22Rv1 (cell line): ENCODE data around the gene LMAN2L.

Experiments
- H3K27ac ChIP-seq: fragments of 450-650 bp; 2 replicates; pipeline ENCODE4 v1.5.1; 2017
- CTCF ChIP-seq: fragments of 450-650 bp; IDR thresholded peaks from 2 replicates; pipeline ENCODE4 v1.5.1; 2017; ENCODE audit warnings: mild to moderate bottlenecking
- ZFX ChIP-seq: fragments of 450-650 bp; IDR thresholded peaks from 2 replicates; pipeline ENCODE4 v1.6.1; 2017; ENCODE audit warnings: antibody characterized with exemption, borderline replicate concordance

LMAN2L gene

GRCh38 chr2:96687711-96688640 is 51.9 kb downstream of the LMAN2L start:
- TF ChIP-seq CTCF (no peak), ZFX (no peak)
- H3K27ac ChIP-seq = no peak overlapping the region

DNA sequence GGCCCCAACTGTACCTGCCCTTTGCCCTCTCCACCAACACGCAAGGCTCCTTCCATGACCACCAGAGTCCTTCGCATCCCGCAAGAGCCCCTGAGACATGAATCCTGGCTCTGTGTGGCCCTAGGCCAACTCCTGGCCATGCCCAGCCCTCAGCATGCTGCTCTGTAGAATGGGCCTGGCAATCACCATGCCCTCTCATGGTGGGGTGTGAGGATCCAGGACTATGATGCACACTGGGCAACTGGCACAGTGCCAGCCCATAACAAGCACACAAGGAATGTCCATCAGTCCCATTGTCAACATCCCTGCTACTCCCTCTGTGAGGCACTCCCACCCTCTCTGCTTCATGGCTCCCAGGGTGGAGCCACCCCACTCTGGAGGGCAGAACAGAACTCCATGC is 52.6 kb downstream of the LMAN2L start:
- no peak for TF ChIP-seq ZFX
- no peak overlapping the region for H3K27ac ChIP-seq

DNA sequence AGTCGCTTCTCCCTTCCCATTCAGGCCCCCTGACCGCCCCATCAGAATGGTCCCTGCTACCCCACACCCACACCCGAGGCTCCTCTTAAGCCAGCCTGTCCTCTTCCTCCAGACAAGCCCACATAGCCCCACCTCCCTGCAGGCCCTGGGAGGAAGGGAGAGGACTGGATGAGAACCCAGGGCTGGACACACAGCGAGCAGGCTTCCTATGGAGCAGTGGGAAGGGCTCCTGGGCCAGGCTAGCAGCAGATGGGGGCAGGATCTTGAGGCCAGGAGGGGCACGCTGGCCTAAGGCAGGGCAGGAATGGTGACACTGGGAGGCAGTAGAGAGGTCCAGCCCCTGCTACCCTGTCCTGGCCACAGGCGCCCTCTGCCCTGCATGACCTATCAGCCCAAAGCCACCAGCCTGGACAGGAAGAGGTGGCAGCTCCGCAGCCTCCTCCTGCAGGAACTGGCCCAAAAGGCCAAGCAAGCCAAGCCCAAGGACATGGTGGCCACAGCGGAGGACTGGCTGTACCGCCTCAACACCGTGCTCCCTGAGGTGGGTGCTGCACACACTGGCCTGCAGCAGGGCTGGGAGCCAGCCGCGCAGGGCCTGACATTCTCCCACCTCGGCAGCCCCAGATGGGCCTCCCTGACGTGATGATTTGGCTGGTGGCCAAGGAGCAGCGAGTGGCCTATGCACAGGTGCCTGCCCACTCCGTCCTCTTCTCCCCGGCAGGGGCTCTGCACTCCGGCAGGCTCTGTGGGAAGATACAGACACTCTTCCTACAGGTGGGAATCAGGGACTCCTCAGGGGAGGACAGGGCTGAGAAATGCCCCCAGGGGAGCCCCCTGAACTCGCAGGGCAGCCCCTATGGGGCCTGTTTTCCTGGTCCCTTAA is 54.0 kb downstream of the LMAN2L start:
- H3K27ac ChIP-seq = no peak overlapping the region
- TF ChIP-seq CTCF = 0 out of 2 replicates have a peak, but pooled peaks have one; percentile 8
- TF ChIP-seq ZFX = no peak

GRCh38 chr2:96684883-96685576 is 54.8 kb downstream of the LMAN2L start:
- H3K27ac ChIP-seq = no peak overlapping the region
- TF ChIP-seq CTCF (no peak), ZFX (no peak)

GRCh38 chr2:96683972-96684820 is 55.7 kb downstream of the LMAN2L start:
- H3K27ac ChIP-seq = no peak overlapping the region
- no peak for TF ChIP-seq ZFX
- TF ChIP-seq CTCF = no peak

DNA sequence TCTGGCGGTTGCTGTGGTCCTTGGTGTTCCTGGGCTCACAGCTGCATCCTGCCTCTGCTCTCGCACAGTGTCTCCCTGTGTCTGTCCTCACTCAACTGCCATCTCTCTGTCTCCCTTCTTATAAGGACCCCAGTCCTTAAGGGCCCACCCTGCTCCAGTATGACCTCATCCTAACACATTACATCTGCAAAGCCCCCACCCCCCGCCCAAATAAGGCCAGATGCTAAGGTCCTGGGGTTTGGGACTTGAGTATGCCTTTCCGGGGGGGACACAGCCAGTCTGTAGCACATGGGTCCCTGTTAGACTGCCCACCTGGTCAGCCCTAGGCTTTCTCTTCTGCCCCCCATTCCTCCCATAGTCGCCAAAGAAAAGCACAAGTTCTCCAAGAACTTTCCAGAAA is 56.6 kb downstream of the LMAN2L start:
- H3K27ac ChIP-seq = no peak overlapping the region
- TF ChIP-seq ZFX = no peak
- TF ChIP-seq CTCF = no peak
